Loucy (cell line): Measurements from ENCODE around the gene FARSB.
A peak's percentile ranks its signal among the peaks of the same experiment; 100 is the strongest.

Experiments
- H2AFZ ChIP-seq: fragments of 200-600 bp; sonication (generic); 2 replicates; pipeline ENCODE4 v1.6.0; 2016; ENCODE audit warnings: antibody characterized with exemption, mild to moderate bottlenecking, low read length, moderate library complexity
- H3F3A ChIP-seq: fragments of 200-600 bp; 2 replicates; pipeline ENCODE4 v1.6.0; 2016; ENCODE audit warnings: antibody characterized with exemption, low read depth, mild to moderate bottlenecking
- H3K27me3 ChIP-seq: fragments of 200-600 bp; sonication (generic); 2 replicates; pipeline ENCODE4 v1.6.1; 2014; ENCODE audit warnings: low read length, mild to moderate bottlenecking; ENCODE audit not compliant: insufficient read depth, poor library complexity, severe bottlenecking
- H3K36me3 ChIP-seq: fragments of 200-600 bp; sonication (generic); 2 replicates; pipeline ENCODE4 v1.6.1; 2016; ENCODE audit warnings: low read length; ENCODE audit not compliant: insufficient read depth
- H3K4me1 ChIP-seq: fragments of 200-600 bp; sonication (generic); 2 replicates; pipeline ENCODE4 v1.5.1; 2014; ENCODE audit warnings: low read length, mild to moderate bottlenecking; ENCODE audit not compliant: insufficient read depth, poor library complexity, severe bottlenecking
- H3K4me2 ChIP-seq: fragments of 200-600 bp; sonication (generic); 2 replicates; pipeline ENCODE4 v1.6.0; 2014; ENCODE audit warnings: antibody characterized with exemption, low read length, low read depth, mild to moderate bottlenecking; ENCODE audit not compliant: poor library complexity, severe bottlenecking
- H3K4me3 ChIP-seq: fragments of 200-600 bp; sonication (generic); 2 replicates; pipeline ENCODE4 v1.5.1; 2014; ENCODE audit warnings: low read length, mild to moderate bottlenecking, mixed read lengths; ENCODE audit not compliant: poor library complexity, severe bottlenecking
- H3K79me2 ChIP-seq: fragments of 200-600 bp; sonication (generic); 2 replicates; pipeline ENCODE4 v1.6.1; 2014; ENCODE audit warnings: low read length; ENCODE audit not compliant: insufficient read depth
- H3K9ac ChIP-seq: fragments of 200-600 bp; sonication (generic); 2 replicates; pipeline ENCODE4 v1.6.0; 2014; ENCODE audit warnings: mild to moderate bottlenecking, low read depth, low read length, moderate library complexity; ENCODE audit not compliant: poor library complexity, severe bottlenecking
- H3K9me2 ChIP-seq: fragments of 200-600 bp; sonication (generic); replicated peaks from 2 replicates; pipeline ENCODE4 v1.6.1; 2016; ENCODE audit warnings: low read depth, low read length, mixed read lengths
- H3K9me3 ChIP-seq: fragments of 200-600 bp; sonication (generic); 2 replicates; pipeline ENCODE4 v1.6.1; 2014; ENCODE audit warnings: mild to moderate bottlenecking, antibody characterized with exemption, low read length, low read depth; ENCODE audit not compliant: insufficient read depth
- H4K20me1 ChIP-seq: fragments of 200-600 bp; sonication (generic); 2 replicates; pipeline ENCODE4 v1.6.0; 2014; ENCODE audit warnings: antibody characterized with exemption, low read length, mild to moderate bottlenecking; ENCODE audit not compliant: insufficient read depth, poor library complexity, severe bottlenecking
- EZH2phosphoT487 ChIP-seq: fragments of 200-600 bp; IDR thresholded peaks from 2 replicates; pipeline ENCODE4 v1.6.1; 2018; ENCODE audit warnings: antibody characterized with exemption, mild to moderate bottlenecking, moderate library complexity, borderline replicate concordance
- TF ChIP-seq, protein P1 (sequence below): fragments of 200-600 bp; sonication (generic); conservative IDR thresholded peaks from 2 replicates; pipeline ENCODE4 v1.5.1; 2014; ENCODE audit warnings: mild to moderate bottlenecking, antibody characterized with exemption, low read length

FARSB gene

DNA sequence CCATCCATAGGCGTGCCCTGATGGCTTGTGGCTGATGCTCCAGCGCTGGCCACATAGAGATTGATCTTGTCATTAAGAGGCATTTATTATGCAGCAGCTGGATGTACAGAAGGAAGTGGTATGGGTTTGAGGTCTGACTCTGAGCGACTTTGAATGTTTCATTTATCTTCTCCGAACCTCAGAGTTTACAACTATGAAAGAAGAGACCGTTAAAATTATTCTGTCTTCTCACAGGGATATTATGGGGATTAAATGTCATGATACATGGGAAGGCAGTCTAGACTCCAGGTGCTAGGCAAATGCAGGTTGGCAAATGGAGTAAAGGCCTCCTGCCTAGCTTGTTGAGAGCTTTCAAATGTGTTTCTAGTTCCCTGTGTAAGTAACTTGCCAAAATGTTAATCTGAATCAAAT, 45.8 kb upstream of the FARSB start:
- no peak overlapping the region for H2AFZ ChIP-seq
- no peaks in the 10 kb centered on the region for H3K27me3 ChIP-seq
- peaks cover 18% of the 10 kb centered on the region for H3K4me1 ChIP-seq
- H3K9me3 ChIP-seq, result no peaks in the 10 kb centered on the region
- peak overlapping the region; percentile 53 for H3K4me2 ChIP-seq
- TF ChIP-seq, protein P1, sequence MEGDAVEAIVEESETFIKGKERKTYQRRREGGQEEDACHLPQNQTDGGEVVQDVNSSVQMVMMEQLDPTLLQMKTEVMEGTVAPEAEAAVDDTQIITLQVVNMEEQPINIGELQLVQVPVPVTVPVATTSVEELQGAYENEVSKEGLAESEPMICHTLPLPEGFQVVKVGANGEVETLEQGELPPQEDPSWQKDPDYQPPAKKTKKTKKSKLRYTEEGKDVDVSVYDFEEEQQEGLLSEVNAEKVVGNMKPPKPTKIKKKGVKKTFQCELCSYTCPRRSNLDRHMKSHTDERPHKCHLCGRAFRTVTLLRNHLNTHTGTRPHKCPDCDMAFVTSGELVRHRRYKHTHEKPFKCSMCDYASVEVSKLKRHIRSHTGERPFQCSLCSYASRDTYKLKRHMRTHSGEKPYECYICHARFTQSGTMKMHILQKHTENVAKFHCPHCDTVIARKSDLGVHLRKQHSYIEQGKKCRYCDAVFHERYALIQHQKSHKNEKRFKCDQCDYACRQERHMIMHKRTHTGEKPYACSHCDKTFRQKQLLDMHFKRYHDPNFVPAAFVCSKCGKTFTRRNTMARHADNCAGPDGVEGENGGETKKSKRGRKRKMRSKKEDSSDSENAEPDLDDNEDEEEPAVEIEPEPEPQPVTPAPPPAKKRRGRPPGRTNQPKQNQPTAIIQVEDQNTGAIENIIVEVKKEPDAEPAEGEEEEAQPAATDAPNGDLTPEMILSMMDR, result no peak
- no peak for TF ChIP-seq EZH2phosphoT487
- H3K79me2 ChIP-seq, result no peaks in the 10 kb centered on the region
- no peak overlapping the region for H3K9ac ChIP-seq
- no peaks in the 10 kb centered on the region for H4K20me1 ChIP-seq
- no peaks in the 10 kb centered on the region for H3K36me3 ChIP-seq
- H3K9me2 ChIP-seq, result no peaks in the 10 kb centered on the region
- peak overlapping the region; percentile 28 for H3K4me3 ChIP-seq
- H3F3A ChIP-seq, result no peaks in the 10 kb centered on the region

GRCh38 chr2:222701233-222701632, 45.3 kb upstream of the FARSB start:
- no peak overlapping the region for H2AFZ ChIP-seq
- H3K36me3 ChIP-seq, result no peaks in the 10 kb centered on the region
- H3K9me3 ChIP-seq, result no peaks in the 10 kb centered on the region
- peak overlapping the region; percentile 33 for H3K4me3 ChIP-seq
- H3K4me2 ChIP-seq, result peak overlapping the region; percentile 53
- no peaks in the 10 kb centered on the region for H3K79me2 ChIP-seq
- no peak overlapping the region for H3K9ac ChIP-seq
- no peaks in the 10 kb centered on the region for H3K9me2 ChIP-seq
- H3K4me1 ChIP-seq, result peaks cover 18% of the 10 kb centered on the region
- TF ChIP-seq EZH2phosphoT487, result no peak
- TF ChIP-seq, protein P1, result no peak
- H4K20me1 ChIP-seq, result no peaks in the 10 kb centered on the region
- no peaks in the 10 kb centered on the region for H3K27me3 ChIP-seq
- no peaks in the 10 kb centered on the region for H3F3A ChIP-seq

GRCh38 chr2:222698276-222698675, 42.4 kb upstream of the FARSB start:
- H3K4me2 ChIP-seq, result no peak overlapping the region
- H2AFZ ChIP-seq, result no peak overlapping the region
- no peaks in the 10 kb centered on the region for H3K36me3 ChIP-seq
- H3K9me2 ChIP-seq, result no peaks in the 10 kb centered on the region
- H3K79me2 ChIP-seq, result no peaks in the 10 kb centered on the region
- H3K4me1 ChIP-seq, result peaks cover 18% of the 10 kb centered on the region
- H3K9ac ChIP-seq, result no peak overlapping the region
- no peaks in the 10 kb centered on the region for H3K27me3 ChIP-seq
- no peak overlapping the region for H3K4me3 ChIP-seq
- no peaks in the 10 kb centered on the region for H3K9me3 ChIP-seq
- TF ChIP-seq, protein P1, result no peak
- TF ChIP-seq EZH2phosphoT487, result no peak
- H3F3A ChIP-seq, result no peaks in the 10 kb centered on the region
- no peaks in the 10 kb centered on the region for H4K20me1 ChIP-seq
